NCI-H2171 (cell line): Measurements from ENCODE around the gene TROAP.
"Not testable (repeated sequence)": the region's sequence is repeated elsewhere in the genome, so short reads cannot be mapped to it uniquely, and the experiment has no call there.

Experiments
- DNase-seq: peaks from one replicate; lab custom pipeline; 2025; lab: John Stamatoyannopoulos, UW

The TROAP gene

GRCh38 chr12:49330631-49331379 lies 7.8 kb downstream of the TROAP start:
- DNase-seq, result no peak

- no peak for DNase-seq
Measured at GRCh38 chr12:49331380-49332222, 8.5 kb downstream of the TROAP start.

- DNase-seq, result no peak
Measured at GRCh38 chr12:49332441-49332861, 9.4 kb downstream of the TROAP start.

- DNase-seq, result no peak
Measured at GRCh38 chr12:49332891-49333371, 9.9 kb downstream of the TROAP start.

- DNase-seq, result not testable (repeated sequence)
Measured at GRCh38 chr12:49333778-49334177, 10.7 kb downstream of the TROAP start.

- no peak for DNase-seq
Measured at GRCh38 chr12:49334226-49334625, 11.2 kb downstream of the TROAP start.

GRCh38 chr12:49334681-49335080 lies 11.6 kb downstream of the TROAP start:
- no peak for DNase-seq

- no peak for DNase-seq
Measured at GRCh38 chr12:49335118-49335954, 12.3 kb downstream of the TROAP start.

- DNase-seq, result no peak
Measured at GRCh38 chr12:49335955-49336644, 13.0 kb downstream of the TROAP start.

GRCh38 chr12:49336645-49337584 lies 13.9 kb downstream of the TROAP start, which contains the start of gene C1QL4:
TSS of gene C1QL4 (minus strand) at chr12:49337188. CDS start at chr12:49336477, 711 bp downstream.
- DNase-seq, result peak; percentile 75

GRCh38 chr12:49338830-49339463 lies 15.9 kb downstream of the TROAP start:
- no peak for DNase-seq

- DNase-seq, result no peak
Measured at GRCh38 chr12:49339464-49339861, 16.4 kb downstream of the TROAP start.

GRCh38 chr12:49340095-49340870 lies 17.2 kb downstream of the TROAP start:
- DNase-seq, result no peak

- no peak for DNase-seq
Measured at GRCh38 chr12:49340971-49341776, 18.1 kb downstream of the TROAP start.

GRCh38 chr12:49341777-49342065 lies 18.7 kb downstream of the TROAP start:
- no peak for DNase-seq

GRCh38 chr12:49342066-49342913 lies 19.2 kb downstream of the TROAP start:
- peak; percentile 39 for DNase-seq
